SU-DHL-6 (cell line): ENCODE measurements around the gene SLC4A7.

Experiments used
- EZH2phosphoT487 ChIP-seq: fragments of 200-600 bp; sonication (generic), shearing (Covaris generic); conservative IDR thresholded peaks from 2 replicates; pipeline ENCODE4 v1.6.1; 2018; ENCODE audit warnings: mild to moderate bottlenecking, antibody characterized with exemption, low read length, moderate library complexity, mixed read lengths
- TF ChIP-seq, protein P1 (sequence below): fragments of 200-600 bp; sonication (generic); IDR thresholded peaks from one replicate; pipeline ENCODE4 v1.5.1; 2017; ENCODE audit warnings: antibody characterized with exemption, mild to moderate bottlenecking, low read length, moderate library complexity; ENCODE audit not compliant: insufficient read depth, poor library complexity, severe bottlenecking

DNA sequence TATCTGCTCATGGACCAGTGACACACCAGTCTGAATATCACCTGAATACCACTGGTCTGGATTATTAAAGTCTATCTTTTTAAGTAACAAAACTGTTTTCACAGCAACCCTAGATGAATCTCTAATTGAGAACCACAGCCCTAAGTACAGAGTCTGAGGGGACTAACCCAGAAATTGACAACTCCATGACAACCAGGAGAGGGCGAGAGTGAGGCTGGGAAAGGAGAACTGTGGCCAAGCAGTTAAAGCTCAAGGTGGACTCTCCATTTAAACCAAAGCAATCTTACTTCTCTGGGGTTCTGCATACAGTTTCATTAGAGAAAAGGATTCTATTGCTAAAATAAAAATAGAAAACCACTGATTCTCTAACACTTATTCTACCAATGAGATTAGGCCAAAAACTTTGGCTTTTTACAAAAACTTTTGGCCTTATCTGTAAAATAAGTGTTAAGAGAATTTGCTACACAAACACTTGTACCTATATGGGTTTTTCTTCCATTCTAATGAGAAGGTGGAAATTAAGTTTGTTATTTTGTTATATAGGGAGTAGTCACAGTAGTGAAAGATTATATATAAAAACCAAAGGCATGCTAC, 126.4 kb downstream of the SLC4A7 start:
- TF ChIP-seq, protein P1, sequence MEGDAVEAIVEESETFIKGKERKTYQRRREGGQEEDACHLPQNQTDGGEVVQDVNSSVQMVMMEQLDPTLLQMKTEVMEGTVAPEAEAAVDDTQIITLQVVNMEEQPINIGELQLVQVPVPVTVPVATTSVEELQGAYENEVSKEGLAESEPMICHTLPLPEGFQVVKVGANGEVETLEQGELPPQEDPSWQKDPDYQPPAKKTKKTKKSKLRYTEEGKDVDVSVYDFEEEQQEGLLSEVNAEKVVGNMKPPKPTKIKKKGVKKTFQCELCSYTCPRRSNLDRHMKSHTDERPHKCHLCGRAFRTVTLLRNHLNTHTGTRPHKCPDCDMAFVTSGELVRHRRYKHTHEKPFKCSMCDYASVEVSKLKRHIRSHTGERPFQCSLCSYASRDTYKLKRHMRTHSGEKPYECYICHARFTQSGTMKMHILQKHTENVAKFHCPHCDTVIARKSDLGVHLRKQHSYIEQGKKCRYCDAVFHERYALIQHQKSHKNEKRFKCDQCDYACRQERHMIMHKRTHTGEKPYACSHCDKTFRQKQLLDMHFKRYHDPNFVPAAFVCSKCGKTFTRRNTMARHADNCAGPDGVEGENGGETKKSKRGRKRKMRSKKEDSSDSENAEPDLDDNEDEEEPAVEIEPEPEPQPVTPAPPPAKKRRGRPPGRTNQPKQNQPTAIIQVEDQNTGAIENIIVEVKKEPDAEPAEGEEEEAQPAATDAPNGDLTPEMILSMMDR: peak; percentile 84
- TF ChIP-seq EZH2phosphoT487: no peak
